ENCODE measurements around the gene GLOD5.

DNA sequence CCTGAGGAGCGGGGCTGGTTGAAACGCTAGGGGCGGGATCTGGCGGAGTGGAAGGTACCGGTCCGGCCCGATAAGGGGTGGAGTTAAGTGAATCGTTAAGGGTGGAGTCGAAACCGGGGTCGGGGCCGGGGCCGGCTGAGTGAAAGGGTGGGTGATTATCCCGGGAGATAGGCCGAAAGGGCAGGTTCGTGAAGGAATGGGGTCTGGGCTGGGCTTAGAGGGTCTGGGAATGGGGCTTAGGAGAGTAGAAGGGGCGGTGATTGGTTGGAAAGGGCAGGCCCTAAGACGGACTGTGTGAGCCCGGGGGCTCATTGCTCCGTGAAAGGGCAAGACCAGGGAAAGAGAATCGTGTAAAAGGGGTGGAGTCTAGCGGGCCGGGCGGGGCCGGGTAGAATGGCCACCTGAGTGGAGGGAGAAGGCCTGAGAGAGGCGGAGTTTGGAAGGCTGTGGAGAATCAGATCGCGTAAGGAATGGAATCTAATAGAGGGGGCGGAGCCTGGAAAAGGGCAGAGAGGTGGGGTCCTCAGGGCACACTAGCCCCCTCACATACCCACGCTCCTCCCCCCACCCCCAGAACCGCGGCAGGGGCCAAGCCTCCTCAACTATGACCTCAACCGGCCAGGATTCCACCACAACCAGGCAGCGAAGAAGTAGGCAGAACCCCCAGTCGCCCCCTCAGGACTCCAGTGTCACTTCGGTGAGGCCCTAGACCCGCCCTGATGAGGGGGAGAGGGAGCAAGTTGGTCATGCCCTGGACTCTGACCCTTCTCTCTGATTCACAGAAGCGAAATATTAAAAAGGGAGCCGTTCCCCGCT, 40.8 kb downstream of the GLOD5 start:
- TF ChIP-seq ZNF565 (CRISPR knock-in tag; conservative IDR thresholded peaks at IDR 0.05; ENCODE audit: low read depth) (no peak), ZFP3 (CRISPR knock-in tag; IDR thresholded peaks at IDR 0.05) (no peak), ARNTL (CRISPR knock-in tag; IDR thresholded peaks at IDR 0.05; ENCODE audit: borderline replicate concordance, low read depth) (no peak), RARB (CRISPR knock-in tag; IDR thresholded peaks at IDR 0.05) (no peak), ZC3H10 (CRISPR knock-in tag; IDR thresholded peaks at IDR 0.05) (no peak), ISL1 (CRISPR knock-in tag; IDR thresholded peaks at IDR 0.05) (no peak), ZNF70 (CRISPR knock-in tag; IDR thresholded peaks at IDR 0.05) (no peak), POU6F1 (CRISPR knock-in tag; IDR thresholded peaks at IDR 0.05; ENCODE audit: borderline replicate concordance, low read depth) (no peak), PATZ1 (CRISPR knock-in tag; IDR thresholded peaks at IDR 0.05; ENCODE audit: borderline replicate concordance) (no peak), PPARA (CRISPR knock-in tag; IDR thresholded peaks at IDR 0.05; ENCODE audit: borderline replicate concordance) (no peak)
- TF ChIP-seq, protein P1, sequence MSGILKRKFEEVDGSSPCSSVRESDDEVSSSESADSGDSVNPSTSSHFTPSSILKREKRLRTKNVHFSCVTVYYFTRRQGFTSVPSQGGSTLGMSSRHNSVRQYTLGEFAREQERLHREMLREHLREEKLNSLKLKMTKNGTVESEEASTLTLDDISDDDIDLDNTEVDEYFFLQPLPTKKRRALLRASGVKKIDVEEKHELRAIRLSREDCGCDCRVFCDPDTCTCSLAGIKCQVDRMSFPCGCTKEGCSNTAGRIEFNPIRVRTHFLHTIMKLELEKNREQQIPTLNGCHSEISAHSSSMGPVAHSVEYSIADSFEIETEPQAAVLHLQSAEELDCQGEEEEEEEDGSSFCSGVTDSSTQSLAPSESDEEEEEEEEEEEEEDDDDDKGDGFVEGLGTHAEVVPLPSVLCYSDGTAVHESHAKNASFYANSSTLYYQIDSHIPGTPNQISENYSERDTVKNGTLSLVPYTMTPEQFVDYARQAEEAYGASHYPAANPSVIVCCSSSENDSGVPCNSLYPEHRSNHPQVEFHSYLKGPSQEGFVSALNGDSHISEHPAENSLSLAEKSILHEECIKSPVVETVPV (CRISPR knock-in tag; IDR thresholded peaks at IDR 0.05) = no peak
